ENCODE measurements around the gene ARHGEF4.

The ARHGEF4 gene

GRCh38 chr2:131040661-131041401 lies 204.1 kb downstream of the ARHGEF4 start:
- DNase-seq = no peak

- DNase-seq = no peak
Observed at GRCh38 chr2:131041402-131042147, 204.9 kb downstream of the ARHGEF4 start.

- DNase-seq = no peak
Observed at GRCh38 chr2:131042148-131042775, 205.5 kb downstream of the ARHGEF4 start.

DNA sequence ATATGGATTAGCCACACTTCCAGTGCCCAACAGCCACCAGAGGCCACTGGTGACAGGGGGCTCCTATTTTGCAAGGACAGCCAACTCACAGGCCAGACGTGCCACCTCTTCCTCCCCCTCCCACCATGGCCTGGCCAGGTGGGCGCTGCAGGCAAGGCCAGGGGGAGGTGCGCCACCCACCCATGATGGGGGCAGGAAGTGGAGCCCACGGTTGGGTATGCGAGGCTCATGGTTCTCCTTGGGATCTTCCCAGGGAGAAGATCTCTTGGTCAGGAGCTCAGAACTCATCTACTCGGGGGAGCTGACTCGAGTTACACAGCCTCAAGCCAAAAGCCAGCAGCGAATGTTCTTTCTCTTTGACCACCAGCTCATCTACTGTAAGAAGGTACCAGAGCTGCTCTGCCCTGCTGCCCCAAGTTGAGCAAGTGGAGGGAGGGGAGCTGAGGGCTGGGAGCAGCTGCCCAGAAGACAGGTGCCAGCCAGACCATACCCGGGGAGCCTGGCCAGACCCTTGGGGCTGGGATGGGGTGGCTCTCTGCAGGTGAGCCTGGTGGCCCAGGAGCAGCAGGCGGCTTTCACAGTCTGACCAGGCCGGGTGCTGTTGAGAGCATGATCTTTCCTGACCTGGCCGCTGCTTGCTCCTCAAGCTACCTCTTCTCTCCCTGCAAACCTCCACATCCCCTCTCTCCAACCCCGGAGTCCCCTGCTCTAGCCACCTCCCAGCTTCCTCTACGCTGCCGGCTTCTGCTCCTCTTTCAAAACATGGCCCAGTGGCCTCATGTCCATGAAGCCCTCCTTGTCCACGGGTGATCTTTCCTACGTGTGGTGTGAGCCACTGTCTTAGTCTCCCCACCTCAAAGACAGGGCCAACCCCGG lies 206.7 kb downstream of the ARHGEF4 start:
- DNase-seq = no peak

DNA sequence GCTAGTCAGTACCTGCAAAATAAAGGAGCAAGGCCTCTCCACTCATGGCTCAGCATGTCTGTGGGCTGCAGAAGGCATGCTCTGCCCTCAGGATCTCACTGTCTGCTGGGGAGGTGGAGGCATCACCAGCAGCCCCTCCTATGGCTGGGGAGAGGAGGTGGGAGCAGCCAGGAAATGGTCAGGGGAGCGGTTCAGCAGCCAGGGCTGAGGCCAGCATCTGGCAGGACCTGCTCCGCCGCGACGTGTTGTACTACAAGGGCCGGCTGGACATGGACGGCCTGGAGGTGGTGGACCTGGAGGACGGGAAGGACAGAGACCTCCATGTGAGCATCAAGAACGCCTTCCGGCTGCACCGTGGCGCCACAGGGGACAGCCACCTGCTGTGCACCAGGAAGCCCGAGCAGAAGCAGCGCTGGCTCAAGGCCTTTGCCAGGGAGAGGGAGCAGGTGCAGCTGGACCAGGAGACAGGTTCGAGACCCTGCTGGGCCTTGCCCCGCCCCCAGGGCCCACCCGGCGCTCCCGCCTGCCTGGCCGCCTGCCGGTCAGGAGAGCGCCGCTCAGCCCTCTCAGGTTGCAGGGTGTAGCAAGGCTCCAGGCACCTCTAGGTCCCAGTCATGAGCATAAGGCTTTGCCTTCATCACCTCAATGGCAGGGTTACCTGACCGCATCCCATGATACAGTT lies 207.5 kb downstream of the ARHGEF4 start:
- no peak for DNase-seq

- DNase-seq = no peak
Observed at GRCh38 chr2:131044757-131045150, 208.0 kb downstream of the ARHGEF4 start.

- DNase-seq = no peak
Observed at GRCh38 chr2:131045286-131046027, 208.7 kb downstream of the ARHGEF4 start.

GRCh38 chr2:131046028-131046917 lies 209.6 kb downstream of the ARHGEF4 start:
- DNase-seq = no peak

DNA sequence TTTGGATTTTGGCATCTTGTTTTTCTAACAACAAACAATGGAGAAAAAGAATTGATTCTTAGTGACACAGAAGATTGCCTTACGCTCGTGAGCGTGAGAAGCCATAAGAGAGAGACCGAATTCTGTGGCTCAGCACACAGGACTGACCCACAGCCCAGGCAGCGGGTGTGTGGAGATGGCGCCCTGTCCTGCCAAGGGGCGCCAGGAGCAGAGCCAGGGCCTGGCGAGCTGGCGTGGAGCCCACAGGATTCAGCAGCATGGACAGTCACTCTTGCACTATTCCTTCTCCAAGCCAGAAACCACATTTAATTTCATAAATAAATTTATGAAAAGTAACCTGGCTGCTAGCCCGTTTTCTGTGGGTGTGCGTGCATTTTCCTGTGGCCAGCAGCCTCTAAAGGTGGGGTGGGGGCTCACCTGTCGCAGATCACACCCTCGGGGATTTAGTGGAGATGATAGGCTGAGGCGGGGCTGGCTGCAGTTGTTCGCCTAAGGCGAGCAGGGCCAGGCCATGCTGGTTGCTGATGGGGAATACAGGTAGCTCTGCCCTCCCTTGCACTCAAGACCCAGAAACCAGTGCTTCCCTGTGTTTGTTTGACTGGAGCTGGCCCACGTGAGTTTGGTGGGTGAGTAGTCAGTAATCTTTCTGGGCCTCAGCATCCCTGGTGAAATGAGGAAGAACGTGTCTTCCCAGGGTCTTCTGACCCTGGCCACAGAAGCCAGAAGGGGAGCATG lies 210.4 kb downstream of the ARHGEF4 start:
- DNase-seq = no peak

DNA sequence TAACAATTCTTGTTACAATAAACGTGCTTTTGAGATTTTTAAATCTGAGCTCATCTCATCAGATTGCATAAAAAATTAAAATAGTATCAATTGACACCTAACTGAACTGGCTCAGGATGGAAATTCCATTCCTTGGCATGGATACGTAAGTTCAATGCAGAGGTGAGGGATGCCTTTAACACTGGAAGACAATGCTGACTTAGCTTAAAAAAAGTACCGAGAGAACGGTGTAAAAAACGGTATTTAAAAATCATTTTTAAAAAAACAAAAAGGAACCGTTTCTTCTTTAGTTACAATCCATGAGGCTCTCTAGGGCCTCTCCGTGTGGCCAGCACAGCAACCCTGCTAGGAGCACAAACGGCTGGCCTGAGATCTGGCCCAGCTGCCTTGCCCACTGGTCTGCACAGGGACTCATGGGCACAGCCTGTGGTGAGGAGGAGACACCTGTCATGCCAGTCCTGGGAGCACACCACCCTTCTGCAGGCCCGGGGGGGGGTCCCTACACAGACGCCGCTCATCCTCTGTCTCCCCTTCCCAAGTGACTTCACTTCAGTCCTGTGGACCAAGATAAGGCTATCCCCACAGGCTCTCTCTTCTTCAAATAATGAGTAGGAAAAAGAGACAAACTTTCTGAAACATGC lies 211.3 kb downstream of the ARHGEF4 start:
- no peak for DNase-seq

- DNase-seq = no peak
Observed at GRCh38 chr2:131048641-131049040, 211.9 kb downstream of the ARHGEF4 start.

DNA sequence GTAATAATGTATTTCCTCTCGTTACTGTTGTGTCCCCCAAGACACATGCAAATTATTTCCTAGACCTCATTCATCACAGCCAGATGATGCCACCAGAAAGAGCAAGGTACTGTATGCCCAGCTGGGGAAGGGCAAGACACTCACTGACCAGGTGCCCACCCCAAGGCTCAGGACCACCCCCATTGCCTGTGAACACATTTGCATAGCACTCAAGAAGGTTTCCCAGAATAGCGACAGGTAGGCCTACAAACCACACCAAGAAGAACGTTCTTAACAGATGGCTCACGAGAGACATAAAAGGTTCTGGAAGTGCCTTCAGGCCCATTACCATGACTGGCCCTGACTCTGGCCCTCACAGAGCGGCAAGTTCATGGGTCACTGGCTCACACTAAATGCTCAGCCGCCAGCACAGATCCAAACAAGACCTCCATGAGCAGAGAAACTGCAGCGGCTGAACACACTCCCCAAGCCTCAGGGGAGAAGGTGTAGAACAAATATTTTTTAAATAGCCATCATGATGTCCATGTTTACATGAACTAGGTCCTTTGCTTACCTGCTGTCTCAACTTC lies 212.5 kb downstream of the ARHGEF4 start:
- no peak for DNase-seq

DNA sequence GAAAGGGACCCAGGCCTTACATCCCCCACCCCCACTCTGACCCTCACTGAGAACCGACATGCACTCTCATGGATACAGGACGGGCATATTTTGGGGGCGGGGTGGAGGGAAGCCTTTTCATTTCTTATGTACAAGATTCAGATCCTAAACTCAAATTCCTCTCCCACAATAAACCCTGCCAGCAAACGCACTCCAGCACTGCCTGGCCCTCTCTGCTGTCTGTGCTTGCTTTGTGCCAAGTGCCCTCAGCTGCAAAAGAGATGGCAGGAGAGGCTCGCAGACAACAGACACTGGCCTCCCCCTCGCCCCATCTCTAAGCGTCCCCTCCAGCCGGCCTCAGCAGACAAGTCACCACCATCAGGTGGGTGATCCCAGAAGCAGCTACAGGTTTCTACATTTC lies 214.2 kb downstream of the ARHGEF4 start:
- no peak for DNase-seq

DNA sequence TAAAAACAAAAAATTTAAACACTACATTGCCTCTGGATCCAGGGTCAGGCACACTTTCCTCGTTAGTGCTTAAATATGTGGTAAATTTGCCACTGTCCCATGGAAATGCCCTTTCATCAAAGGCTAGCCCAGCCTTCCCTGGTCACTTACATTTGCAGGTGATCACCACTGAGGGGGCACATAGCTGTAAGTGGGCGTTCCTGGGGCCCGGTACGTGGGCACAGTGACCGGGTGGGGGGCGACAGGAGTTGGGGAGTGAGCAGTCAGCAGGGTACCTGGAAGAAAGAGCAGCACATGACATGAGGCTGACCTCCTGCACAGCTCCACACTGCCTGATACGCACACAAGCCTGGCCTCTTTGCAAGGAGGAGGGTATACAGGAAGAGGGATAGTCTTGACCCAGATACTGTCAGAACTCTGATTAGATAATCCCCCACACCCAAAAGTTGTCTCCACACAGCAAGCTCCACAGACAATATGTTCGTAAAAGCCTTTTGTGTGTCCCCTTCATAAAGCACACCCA lies 216.1 kb downstream of the ARHGEF4 start:
- no peak for DNase-seq

GRCh38 chr2:131054488-131054887 lies 217.8 kb downstream of the ARHGEF4 start:
- no peak for DNase-seq

GRCh38 chr2:131055169-131056065 lies 218.7 kb downstream of the ARHGEF4 start:
- no peak for DNase-seq

DNA sequence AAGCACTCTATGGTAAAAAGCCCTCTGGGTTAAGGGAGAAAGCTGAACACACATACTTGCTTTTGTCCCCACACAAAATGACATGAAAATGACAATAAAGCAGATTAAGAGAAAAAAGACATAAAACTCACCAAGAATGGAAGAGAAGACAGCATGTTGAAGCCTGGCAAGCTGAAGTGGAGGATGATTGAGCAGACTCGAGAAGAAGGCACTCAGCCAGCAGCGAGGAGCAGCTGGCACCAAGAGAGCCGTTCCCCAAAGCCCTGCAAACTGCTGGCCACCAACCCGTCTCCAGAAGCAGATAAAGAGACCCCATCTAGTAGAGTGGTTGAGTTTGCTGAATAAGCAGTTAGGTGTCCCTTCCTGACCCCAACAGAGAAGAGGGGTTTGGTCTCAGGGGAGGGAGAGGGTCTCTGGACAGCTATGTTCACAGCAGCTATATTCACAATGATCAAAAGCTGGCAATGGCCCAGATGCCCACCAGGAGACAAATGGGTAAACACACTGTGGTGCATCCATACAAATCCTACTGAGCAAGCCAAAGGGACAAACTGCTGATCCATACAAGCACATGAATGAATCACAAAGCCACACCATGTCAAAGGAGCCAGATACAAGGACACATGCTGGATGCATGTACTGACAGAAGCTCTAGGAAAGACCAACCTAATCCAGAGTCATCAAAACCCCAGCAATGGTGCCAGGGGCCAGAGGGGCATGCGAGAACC lies 219.7 kb downstream of the ARHGEF4 start:
- no peak for DNase-seq

All from inflammatory macrophage treated with lipopolysaccharide for 4 hours (primary cell).